ENCODE measurements around the gene SCD5.
A peak's percentile ranks its signal among the peaks of the same experiment; 100 is the strongest.
"Not testable (repeated sequence)": the region's sequence is repeated elsewhere in the genome, so short reads cannot be mapped to it uniquely, and the experiment has no call there.

SCD5 gene

DNA sequence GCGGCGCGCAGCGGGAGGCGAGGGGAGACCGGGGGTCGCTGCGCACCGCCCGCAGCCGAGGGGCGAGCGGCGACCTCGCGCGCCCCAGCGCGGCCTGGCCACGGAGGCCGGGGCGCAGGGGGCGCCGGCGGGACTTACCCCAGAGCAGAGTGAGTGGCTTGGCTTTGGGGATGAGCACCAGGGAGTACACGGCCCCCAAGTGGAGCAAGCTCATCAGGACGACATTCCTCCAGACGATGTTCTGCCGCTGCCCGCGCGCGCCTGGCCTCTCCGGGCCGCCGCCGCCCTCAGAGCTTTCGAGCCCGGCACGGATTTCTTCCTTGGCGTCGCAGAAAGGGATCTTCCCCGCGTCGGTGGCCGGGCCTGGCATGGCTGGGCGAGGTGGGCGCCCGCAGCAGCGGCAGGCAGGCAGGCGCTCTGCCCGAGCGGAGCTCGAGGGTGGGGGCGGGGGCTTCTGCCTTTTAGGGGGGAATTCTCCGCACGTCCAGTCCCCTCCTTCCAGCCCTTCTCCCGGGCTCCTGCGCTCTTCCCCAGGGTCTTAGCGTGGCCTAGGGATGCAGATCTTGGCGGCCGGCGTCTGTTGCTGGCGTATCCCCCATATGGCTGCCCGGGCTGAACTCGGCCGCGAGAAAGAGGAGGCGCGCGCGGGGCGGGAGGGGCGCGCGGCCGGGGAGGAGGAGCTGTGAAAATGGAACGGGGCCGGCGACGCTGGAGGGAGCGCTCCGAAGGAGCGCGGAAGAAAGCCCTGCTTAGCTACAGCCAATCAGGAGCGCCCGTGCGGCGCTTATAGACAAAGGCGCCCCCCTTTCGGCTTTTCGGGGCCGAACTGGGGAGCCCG is at the start of gene SCD5:
SCD5 (minus strand) TSS at position 629 of the 838 bp plus-strand sequence; CDS start at position 370, 259 bp downstream.
- CTCF ChIA-PET, result interaction anchor here (1.8 kb wide), 1 partner anchor 13 kb away, joined by 4 read pairs; no protein-coding TSS in a partner anchor
- TF ChIP-seq ZNF384 (IDR thresholded peaks at IDR 0.05) (no peak), L3MBTL2 (conservative IDR thresholded peaks at IDR 0.05) (peak; percentile 73; the same call in 1 of the 2 replicates)
- POLR2A ChIA-PET, result interaction anchor here (0.8 to 1.8 kb wide), 3 partner anchors 9 to 49 kb away, joined by 3 to 9 read pairs (median 3); no protein-coding TSS in a partner anchor
- peak; percentile 66 for DNase-seq (ENCODE audit: extremely low spot score)

- CTCF ChIA-PET, result interaction anchor here (0.6 kb wide), 2 partner anchors 18 to 1376 kb away, joined by 3 to 5 read pairs; no protein-coding TSS in a partner anchor
- POLR2A ChIA-PET, result no interaction called here
- TF ChIP-seq NFRKB (IDR thresholded peaks at IDR 0.05) (no peak), CTBP1 (IDR thresholded peaks at IDR 0.05; ENCODE audit: borderline replicate concordance) (no peak), FOXM1 (IDR thresholded peaks at IDR 0.05; ENCODE audit: borderline replicate concordance) (no peak), TARDBP (IDR thresholded peaks at IDR 0.05) (no peak), ZNF384 (IDR thresholded peaks at IDR 0.05) (no peak), LEF1 (IDR thresholded peaks at IDR 0.05; ENCODE audit: borderline replicate concordance) (no peak), SP1 (IDR thresholded peaks at IDR 0.05) (no peak), FOXA1 (IDR thresholded peaks at IDR 0.05) (no peak), L3MBTL2 (conservative IDR thresholded peaks at IDR 0.05) (no peak), BHLHE40 (IDR thresholded peaks at IDR 0.05; ENCODE audit: borderline replicate concordance) (no peak), PKNOX1 (IDR thresholded peaks at IDR 0.05) (no peak), HDGF (IDR thresholded peaks at IDR 0.05; ENCODE audit: borderline replicate concordance) (no peak), FOXK2 (IDR thresholded peaks at IDR 0.05) (no peak)
- peak; percentile 18 for DNase-seq (ENCODE audit: extremely low spot score)
Measured at GRCh38 chr4:82842593-82842992, 44.0 kb upstream of the SCD5 start.

DNA sequence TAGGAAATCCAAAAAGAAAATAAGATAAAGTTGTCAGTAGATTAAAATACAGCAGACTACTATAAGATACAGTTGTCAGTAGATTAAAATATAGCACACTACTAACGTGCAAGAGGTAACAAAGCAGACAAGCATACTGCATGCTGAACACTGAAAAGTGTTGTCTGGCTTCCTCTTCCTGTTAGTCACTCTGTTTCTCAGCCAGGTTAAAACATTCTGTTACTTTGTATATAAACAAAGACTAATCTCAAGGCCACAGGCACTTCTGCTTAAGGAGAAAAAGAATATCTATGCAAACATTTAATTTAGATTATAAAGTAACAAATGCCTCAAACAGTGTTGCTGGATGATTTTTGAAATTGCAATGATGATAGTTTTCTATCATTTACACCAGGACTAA is 41.0 kb upstream of the SCD5 start:
- POLR2A ChIA-PET, result no interaction called here
- no peak for DNase-seq (ENCODE audit: extremely low spot score)
- TF ChIP-seq BHLHE40 (IDR thresholded peaks at IDR 0.05; ENCODE audit: borderline replicate concordance) (no peak), L3MBTL2 (conservative IDR thresholded peaks at IDR 0.05) (no peak), NFRKB (IDR thresholded peaks at IDR 0.05) (no peak), TARDBP (IDR thresholded peaks at IDR 0.05) (no peak), LEF1 (IDR thresholded peaks at IDR 0.05; ENCODE audit: borderline replicate concordance) (no peak), FOXM1 (IDR thresholded peaks at IDR 0.05; ENCODE audit: borderline replicate concordance) (no peak), FOXA1 (IDR thresholded peaks at IDR 0.05) (no peak), PKNOX1 (IDR thresholded peaks at IDR 0.05) (no peak), CTBP1 (IDR thresholded peaks at IDR 0.05; ENCODE audit: borderline replicate concordance) (no peak), ELF4 (IDR thresholded peaks at IDR 0.05) (no peak), ZNF384 (IDR thresholded peaks at IDR 0.05) (no peak), ARNT (IDR thresholded peaks at IDR 0.05) (no peak), SP1 (IDR thresholded peaks at IDR 0.05) (no peak), HDGF (IDR thresholded peaks at IDR 0.05; ENCODE audit: borderline replicate concordance) (no peak), FOXK2 (IDR thresholded peaks at IDR 0.05) (no peak)
- CTCF ChIA-PET, result no interaction called here

GRCh38 chr4:82833696-82834313 is 35.2 kb upstream of the SCD5 start:
- TF ChIP-seq CTBP1 (IDR thresholded peaks at IDR 0.05; ENCODE audit: borderline replicate concordance) (no peak), HDGF (IDR thresholded peaks at IDR 0.05; ENCODE audit: borderline replicate concordance) (no peak), PKNOX1 (IDR thresholded peaks at IDR 0.05) (no peak), LEF1 (IDR thresholded peaks at IDR 0.05; ENCODE audit: borderline replicate concordance) (no peak), SUZ12 (IDR thresholded peaks at IDR 0.05) (no peak), L3MBTL2 (conservative IDR thresholded peaks at IDR 0.05) (no peak), FOXK2 (IDR thresholded peaks at IDR 0.05) (no peak), ELF4 (IDR thresholded peaks at IDR 0.05) (no peak), BHLHE40 (IDR thresholded peaks at IDR 0.05; ENCODE audit: borderline replicate concordance) (no peak), ZNF384 (IDR thresholded peaks at IDR 0.05) (no peak), TARDBP (IDR thresholded peaks at IDR 0.05) (no peak), ARNT (IDR thresholded peaks at IDR 0.05) (no peak), NFRKB (IDR thresholded peaks at IDR 0.05) (no peak), SP1 (IDR thresholded peaks at IDR 0.05) (no peak), FOXM1 (IDR thresholded peaks at IDR 0.05; ENCODE audit: borderline replicate concordance) (no peak), FOXA1 (IDR thresholded peaks at IDR 0.05) (no peak)
- CTCF ChIA-PET, result interaction anchor here (0.6 kb wide), 1 partner anchor 10 kb away, joined by 3 read pairs; no protein-coding TSS in a partner anchor
- POLR2A ChIA-PET, result no interaction called here
- peak; percentile 41 for DNase-seq (ENCODE audit: extremely low spot score)

GRCh38 chr4:82833060-82833459 is 34.5 kb upstream of the SCD5 start:
- POLR2A ChIA-PET; CTCF ChIA-PET; DNase-seq (ENCODE audit: extremely low spot score): not testable (repeated sequence)

DNA sequence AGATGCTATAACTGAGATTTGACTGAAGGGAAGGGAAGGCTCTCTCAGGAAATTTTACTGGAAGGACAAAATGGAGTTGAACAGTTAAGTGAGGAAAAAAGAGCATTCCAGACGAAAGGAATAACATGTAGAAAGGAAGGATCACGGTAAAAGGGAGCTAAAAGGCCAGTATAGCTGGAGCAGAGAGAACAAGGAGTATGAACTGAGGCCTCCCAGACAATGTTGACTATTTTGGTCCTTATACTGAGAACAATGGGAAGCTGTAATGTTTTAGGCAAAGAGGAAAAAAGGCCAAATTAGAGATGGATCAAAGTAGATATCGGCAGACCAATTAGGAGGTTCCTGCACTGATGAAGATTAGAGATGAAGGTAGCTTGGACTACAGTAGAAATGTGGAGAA is 26.8 kb upstream of the SCD5 start:
- ChIA-PET POLR2A (no interaction called here), CTCF (no interaction called here)
- DNase-seq (ENCODE audit: extremely low spot score), result no peak
- TF ChIP-seq ARNT (IDR thresholded peaks at IDR 0.05) (no peak), BHLHE40 (IDR thresholded peaks at IDR 0.05; ENCODE audit: borderline replicate concordance) (no peak), LEF1 (IDR thresholded peaks at IDR 0.05; ENCODE audit: borderline replicate concordance) (no peak), FOXM1 (IDR thresholded peaks at IDR 0.05; ENCODE audit: borderline replicate concordance) (no peak), SP1 (IDR thresholded peaks at IDR 0.05) (no peak), ELF4 (IDR thresholded peaks at IDR 0.05) (no peak), L3MBTL2 (conservative IDR thresholded peaks at IDR 0.05) (no peak), CTBP1 (IDR thresholded peaks at IDR 0.05; ENCODE audit: borderline replicate concordance) (no peak), FOXA1 (IDR thresholded peaks at IDR 0.05) (no peak), ZNF384 (IDR thresholded peaks at IDR 0.05) (no peak), PKNOX1 (IDR thresholded peaks at IDR 0.05) (no peak), NFRKB (IDR thresholded peaks at IDR 0.05) (no peak), FOXK2 (IDR thresholded peaks at IDR 0.05) (no peak), SUZ12 (IDR thresholded peaks at IDR 0.05) (no peak), HDGF (IDR thresholded peaks at IDR 0.05; ENCODE audit: borderline replicate concordance) (no peak), TARDBP (IDR thresholded peaks at IDR 0.05) (no peak)
